ENCODE results near the gene CNTNAP2.

CNTNAP2 gene

DNA sequence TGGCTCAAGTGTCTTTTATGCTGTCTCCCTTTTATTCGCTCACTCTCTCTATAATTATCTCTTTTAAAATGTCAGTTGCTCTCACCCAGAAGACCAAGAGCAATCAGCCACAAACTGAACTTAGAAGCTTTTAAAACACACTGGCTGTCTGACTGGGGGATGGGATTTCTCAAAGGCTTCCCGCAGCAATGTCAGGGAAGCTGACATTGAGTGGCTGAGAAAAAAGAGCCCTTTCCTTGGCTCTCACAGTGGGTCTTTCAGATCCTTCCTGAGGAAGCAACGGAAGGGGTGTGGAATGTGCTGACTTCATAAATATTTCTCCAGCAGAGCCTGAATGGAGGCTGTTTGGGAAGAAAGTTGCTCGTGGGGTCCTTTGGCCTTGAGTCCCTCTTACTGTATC, 2028.2 kb downstream of the CNTNAP2 start:
- Histone ChIP-seq H3K18ac (ENCODE audit: low read length) (no peak overlapping the region), H3K27ac (ENCODE audit: low read depth, low read length) (no peak overlapping the region), H2BK5ac (ENCODE audit: low read depth, low read length, poor library complexity) (no peak overlapping the region), H3K9ac (ENCODE audit: low read length) (no peak overlapping the region), H3K4me1 (ENCODE audit: control insufficient read depth in 1 of 2, insufficient read depth in 2 of 2, low read length in 2 of 2) (peaks cover 0 to 1% of the 10 kb centered on the region in 2 experiments), H3K4me3 (ENCODE audit: low read depth, low read length) (no peak overlapping the region), H4K8ac (ENCODE audit: low read depth, low read length) (no peak overlapping the region), H3K27me3 (ENCODE audit: insufficient read depth, low read length) (no peaks in the 10 kb centered on the region), H3K79me2 (ENCODE audit: control insufficient read depth, insufficient read depth, low read length, poor library complexity) (no peaks in the 10 kb centered on the region), H2BK120ac (ENCODE audit: insufficient read depth, low read length, poor library complexity) (no peak overlapping the region), H3K4ac (ENCODE audit: low read depth, low read length) (no peak overlapping the region), H2AFZ (ENCODE audit: insufficient read depth, low read length, poor library complexity) (no peak overlapping the region), H2BK12ac (ENCODE audit: low read length) (no peak overlapping the region), H4K12ac (ENCODE audit: low read depth, low read length) (no peak overlapping the region), H4K91ac (ENCODE audit: low read depth, low read length) (no peak overlapping the region), H3K9me3 (ENCODE audit: insufficient read depth, low read depth, low read length) (peaks cover 2% of the 10 kb centered on the region), H3K4me2 (ENCODE audit: low read length) (no peak overlapping the region), H3K23ac (ENCODE audit: low read length) (no peak overlapping the region), H3K36me3 (ENCODE audit: control insufficient read depth in 1 of 2, insufficient read depth in 2 of 2, low read length in 2 of 2) (no peaks in the 10 kb centered on the region), H3K79me1 (ENCODE audit: low read length) (no peaks in the 10 kb centered on the region), H2AK5ac (ENCODE audit: low read length) (no peak overlapping the region), H3K14ac (ENCODE audit: low read length) (no peak overlapping the region)
- no peak for DNase-seq
- no CpG with 5 or more reads among the region's 4 CpGs for WGBS (ENCODE audit: extremely low coverage, insufficient coverage, insufficient read length)

DNA sequence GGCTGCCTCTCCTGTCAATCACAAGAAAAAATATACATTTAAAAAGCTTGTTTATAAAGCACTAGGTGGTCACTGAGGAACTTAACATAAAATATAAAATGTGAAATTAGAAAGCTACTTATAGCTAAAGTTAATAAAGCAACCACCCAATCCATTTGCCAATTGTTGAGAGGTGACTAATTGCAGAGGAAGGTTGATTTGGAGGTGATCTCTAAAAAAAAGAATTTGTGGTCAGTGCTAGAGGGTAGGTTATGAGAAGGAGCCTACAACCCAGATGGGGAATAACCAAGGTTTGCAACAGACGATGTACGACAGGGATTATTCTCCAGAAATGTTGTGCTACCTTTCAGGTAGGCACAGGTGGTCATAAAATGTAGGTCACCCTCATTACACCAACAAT, 2029.7 kb downstream of the CNTNAP2 start:
- no peak overlapping the region for H2BK5ac ChIP-seq (ENCODE audit: low read depth, low read length, poor library complexity)
- no peak overlapping the region for H2AFZ ChIP-seq (ENCODE audit: insufficient read depth, low read length, poor library complexity)
- H3K4me1 ChIP-seq (ENCODE audit: control insufficient read depth in 1 of 2, insufficient read depth in 2 of 2, low read length in 2 of 2): peaks cover 0 to 1% of the 10 kb centered on the region in 2 experiments
- no peak overlapping the region for H3K4ac ChIP-seq (ENCODE audit: low read depth, low read length)
- H4K91ac ChIP-seq (ENCODE audit: low read depth, low read length): no peak overlapping the region
- H3K14ac ChIP-seq (ENCODE audit: low read length): no peak overlapping the region
- no peaks in the 10 kb centered on the region for H3K36me3 ChIP-seq (ENCODE audit: control insufficient read depth in 1 of 2, insufficient read depth in 2 of 2, low read length in 2 of 2)
- H3K27ac ChIP-seq (ENCODE audit: low read depth, low read length): no peak overlapping the region
- H4K8ac ChIP-seq (ENCODE audit: low read depth, low read length): no peak overlapping the region
- no peak overlapping the region for H3K4me3 ChIP-seq (ENCODE audit: low read depth, low read length)
- no peak for DNase-seq
- H2AK5ac ChIP-seq (ENCODE audit: low read length): no peak overlapping the region
- H3K9ac ChIP-seq (ENCODE audit: low read length): no peak overlapping the region
- no peak overlapping the region for H4K12ac ChIP-seq (ENCODE audit: low read depth, low read length)
- H2BK120ac ChIP-seq (ENCODE audit: insufficient read depth, low read length, poor library complexity): no peak overlapping the region
- H3K4me2 ChIP-seq (ENCODE audit: low read length): no peak overlapping the region
- no peak overlapping the region for H2BK12ac ChIP-seq (ENCODE audit: low read length)
- no peaks in the 10 kb centered on the region for H3K79me2 ChIP-seq (ENCODE audit: control insufficient read depth, insufficient read depth, low read length, poor library complexity)
- no peaks in the 10 kb centered on the region for H3K27me3 ChIP-seq (ENCODE audit: insufficient read depth, low read length)
- H3K18ac ChIP-seq (ENCODE audit: low read length): no peak overlapping the region
- no peak overlapping the region for H3K23ac ChIP-seq (ENCODE audit: low read length)
- H3K79me1 ChIP-seq (ENCODE audit: low read length): no peaks in the 10 kb centered on the region
- H3K9me3 ChIP-seq (ENCODE audit: insufficient read depth, low read depth, low read length): peaks cover 2% of the 10 kb centered on the region
- WGBS (ENCODE audit: extremely low coverage, insufficient coverage, insufficient read length): no CpG with 5 or more reads among the region's 2 CpGs

DNA sequence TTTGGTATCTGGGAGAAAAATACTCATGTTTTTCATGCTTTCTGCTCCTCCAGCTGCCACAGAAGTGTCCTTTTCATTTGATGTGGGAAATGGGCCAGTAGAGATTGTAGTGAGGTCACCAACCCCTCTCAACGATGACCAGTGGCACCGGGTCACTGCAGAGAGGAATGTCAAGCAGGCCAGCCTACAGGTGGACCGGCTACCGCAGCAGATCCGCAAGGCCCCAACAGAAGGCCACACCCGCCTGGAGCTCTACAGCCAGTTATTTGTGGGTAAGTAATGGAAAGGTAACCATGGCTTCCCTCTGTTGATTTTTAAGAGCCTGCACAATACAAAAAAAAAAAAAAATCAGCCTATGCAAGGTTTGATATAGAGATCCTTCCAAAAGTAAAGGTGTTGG, 2030.8 kb downstream of the CNTNAP2 start:
- no peak overlapping the region for H3K4me3 ChIP-seq (ENCODE audit: low read depth, low read length)
- no peak overlapping the region for H3K4me2 ChIP-seq (ENCODE audit: low read length)
- no peak overlapping the region for H3K9ac ChIP-seq (ENCODE audit: low read length)
- H4K8ac ChIP-seq (ENCODE audit: low read depth, low read length): no peak overlapping the region
- H2AFZ ChIP-seq (ENCODE audit: insufficient read depth, low read length, poor library complexity): no peak overlapping the region
- no peak overlapping the region for H4K91ac ChIP-seq (ENCODE audit: low read depth, low read length)
- H3K27me3 ChIP-seq (ENCODE audit: insufficient read depth, low read length): no peaks in the 10 kb centered on the region
- no CpG with 5 or more reads among the region's 6 CpGs for WGBS (ENCODE audit: extremely low coverage, insufficient coverage, insufficient read length)
- H3K79me1 ChIP-seq (ENCODE audit: low read length): no peaks in the 10 kb centered on the region
- no peak overlapping the region for H3K23ac ChIP-seq (ENCODE audit: low read length)
- no peak overlapping the region for H3K27ac ChIP-seq (ENCODE audit: low read depth, low read length)
- peaks cover 3% of the 10 kb centered on the region for H3K9me3 ChIP-seq (ENCODE audit: insufficient read depth, low read depth, low read length)
- no peak for DNase-seq
- peaks cover 0 to 1% of the 10 kb centered on the region in 2 experiments for H3K4me1 ChIP-seq (ENCODE audit: control insufficient read depth in 1 of 2, insufficient read depth in 2 of 2, low read length in 2 of 2)
- H4K12ac ChIP-seq (ENCODE audit: low read depth, low read length): no peak overlapping the region
- H3K18ac ChIP-seq (ENCODE audit: low read length): no peak overlapping the region
- H3K79me2 ChIP-seq (ENCODE audit: control insufficient read depth, insufficient read depth, low read length, poor library complexity): no peaks in the 10 kb centered on the region
- H2BK12ac ChIP-seq (ENCODE audit: low read length): no peak overlapping the region
- no peak overlapping the region for H3K4ac ChIP-seq (ENCODE audit: low read depth, low read length)
- no peaks in the 10 kb centered on the region for H3K36me3 ChIP-seq (ENCODE audit: control insufficient read depth in 1 of 2, insufficient read depth in 2 of 2, low read length in 2 of 2)
- no peak overlapping the region for H2BK120ac ChIP-seq (ENCODE audit: insufficient read depth, low read length, poor library complexity)
- H3K14ac ChIP-seq (ENCODE audit: low read length): no peak overlapping the region
- H2BK5ac ChIP-seq (ENCODE audit: low read depth, low read length, poor library complexity): no peak overlapping the region
- no peak overlapping the region for H2AK5ac ChIP-seq (ENCODE audit: low read length)

DNA sequence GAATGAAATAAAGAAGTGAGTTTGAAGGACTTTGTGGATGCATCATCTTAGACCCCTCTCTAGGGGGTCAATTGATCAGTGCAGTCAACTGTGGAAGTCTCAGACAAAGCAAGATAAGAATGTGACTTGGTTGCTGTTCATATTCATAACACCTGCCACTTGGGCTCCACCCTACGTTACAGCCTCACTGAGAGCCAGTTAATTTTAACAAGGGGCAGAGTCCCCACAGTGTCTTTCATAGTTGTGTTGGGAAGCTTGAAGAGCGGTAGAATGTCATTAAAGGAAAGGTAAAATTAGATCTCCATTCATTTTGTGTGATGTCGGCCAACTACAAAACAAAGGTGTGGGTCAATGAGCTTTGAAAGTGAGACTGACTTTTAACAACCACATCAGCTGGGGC, 2031.9 kb downstream of the CNTNAP2 start:
- Histone ChIP-seq H3K27me3 (ENCODE audit: insufficient read depth, low read length) (no peaks in the 10 kb centered on the region), H3K9ac (ENCODE audit: low read length) (no peak overlapping the region), H3K23ac (ENCODE audit: low read length) (no peak overlapping the region), H3K9me3 (ENCODE audit: insufficient read depth, low read depth, low read length) (peaks cover 3% of the 10 kb centered on the region), H4K8ac (ENCODE audit: low read depth, low read length) (no peak overlapping the region), H3K4me2 (ENCODE audit: low read length) (no peak overlapping the region), H2BK5ac (ENCODE audit: low read depth, low read length, poor library complexity) (no peak overlapping the region), H4K91ac (ENCODE audit: low read depth, low read length) (no peak overlapping the region), H2BK12ac (ENCODE audit: low read length) (no peak overlapping the region), H2BK120ac (ENCODE audit: insufficient read depth, low read length, poor library complexity) (no peak overlapping the region), H3K4me3 (ENCODE audit: low read depth, low read length) (no peak overlapping the region), H3K36me3 (ENCODE audit: control insufficient read depth in 1 of 2, insufficient read depth in 2 of 2, low read length in 2 of 2) (no peaks in the 10 kb centered on the region), H2AFZ (ENCODE audit: insufficient read depth, low read length, poor library complexity) (no peak overlapping the region), H2AK5ac (ENCODE audit: low read length) (no peak overlapping the region), H3K79me1 (ENCODE audit: low read length) (no peaks in the 10 kb centered on the region), H3K4ac (ENCODE audit: low read depth, low read length) (no peak overlapping the region), H3K14ac (ENCODE audit: low read length) (no peak overlapping the region), H3K79me2 (ENCODE audit: control insufficient read depth, insufficient read depth, low read length, poor library complexity) (no peaks in the 10 kb centered on the region), H3K27ac (ENCODE audit: low read depth, low read length) (no peak overlapping the region), H3K18ac (ENCODE audit: low read length) (no peak overlapping the region), H4K12ac (ENCODE audit: low read depth, low read length) (no peak overlapping the region), H3K4me1 (ENCODE audit: control insufficient read depth in 1 of 2, insufficient read depth in 2 of 2, low read length in 2 of 2) (peaks cover 0 to 1% of the 10 kb centered on the region in 2 experiments)
- DNase-seq: no peak
- no CpG with 5 or more reads among the region's 3 CpGs for whole genome bisulfite sequencing (ENCODE audit: extremely low coverage, insufficient coverage, insufficient read length)
